PC-9 (cell line): Measurements from ENCODE around the gene ACTBL2. TPM values are rescaled to one million over a fixed set of nuclear protein-coding genes. Genes with fewer than 3 reads are reported as not detected.

Source experiments
- Bru-seq: library from RNA; stranded (reverse); fragments of 400-500 nt; gene quantifications from one replicate; lab custom pipeline; 2021; lab: Mats Ljungman, UMichigan
- BruChase-seq, 2 experiments: library from RNA; stranded (reverse); fragments of 400-500 nt; gene quantifications; one replicate each; lab custom pipeline; 2021; lab: Mats Ljungman, UMichigan
- BruUV-seq: library from RNA; stranded (reverse); fragments of 400-500 nt; replicated peaks from 2 replicates; lab custom pipeline; 2021; lab: Mats Ljungman, UMichigan
- CTCF ChIA-PET: fragments of 300-600 bp; sonication (Branson Sonifier 250); formaldehyde crosslinking; loops from one replicate; lab custom pipeline; 2022; ENCODE audit warnings: antibody characterized with exemption; lab: Charles Lee
- POLR2A ChIA-PET: fragments of 300-600 bp; sonication (Branson Sonifier 250); formaldehyde crosslinking; loops from one replicate; lab custom pipeline; 2022; ENCODE audit warnings: antibody characterized with exemption; ENCODE audit not compliant: unreplicated experiment; lab: Charles Lee
- DNase-seq, 2 experiments: peaks; one replicate each; pipeline versions ENCODE4 v3.0.0 to v3.0.0-alpha.2; 2015 to 2022; ENCODE audit warnings: mixed read lengths in 1 of 2
- H2AFZ ChIP-seq: fragments of 200-600 bp; sonication (generic); 2 replicates; pipeline ENCODE4 v1.8.1; 2017; ENCODE audit warnings: antibody characterized with exemption
- H3F3A ChIP-seq: fragments of 200-600 bp; sonication (generic); 2 replicates; pipeline ENCODE4 v1.8.1; 2017; ENCODE audit warnings: antibody characterized with exemption, mild to moderate bottlenecking, low read depth; ENCODE audit not compliant: insufficient read depth
- H3K27ac ChIP-seq: fragments of 200-600 bp; sonication (generic); 2 replicates; pipeline ENCODE4 v1.6.1; 2016; ENCODE audit warnings: mixed run types
- H3K27me3 ChIP-seq: fragments of 200-600 bp; sonication (generic); 2 replicates; pipeline ENCODE4 v1.6.1; 2016; ENCODE audit warnings: low read depth, mixed run types; ENCODE audit not compliant: insufficient read depth
- H3K36me3 ChIP-seq: fragments of 200-600 bp; sonication (generic); 2 replicates; pipeline ENCODE4 v1.6.1; 2016; ENCODE audit warnings: low read depth, mixed run types
- H3K4me1 ChIP-seq: fragments of 200-600 bp; sonication (generic); replicated peaks from 2 replicates; pipeline ENCODE4 v1.6.1; 2016; ENCODE audit warnings: mixed run types; ENCODE audit not compliant: insufficient read depth
- H3K4me2 ChIP-seq: fragments of 200-600 bp; sonication (generic); 2 replicates; pipeline ENCODE4 v1.6.1; 2017; ENCODE audit warnings: mixed run types
- H3K4me3 ChIP-seq: fragments of 200-600 bp; sonication (generic); 2 replicates; pipeline ENCODE4 v1.6.1; 2016; ENCODE audit warnings: mixed run types
- H3K79me2 ChIP-seq: fragments of 200-600 bp; sonication (generic); 2 replicates; pipeline ENCODE4 v1.6.1; 2017; ENCODE audit warnings: low read depth, mixed run types
- H3K9me2 ChIP-seq: fragments of 200-600 bp; sonication (generic); 2 replicates; pipeline ENCODE4 v1.8.1; 2017; ENCODE audit warnings: mild to moderate bottlenecking; ENCODE audit not compliant: insufficient read depth
- H3K9me3 ChIP-seq: fragments of 200-600 bp; sonication (generic); 2 replicates; pipeline ENCODE4 v1.8.1; 2016; ENCODE audit warnings: low read depth; ENCODE audit not compliant: insufficient read depth
- H4K20me1 ChIP-seq: fragments of 200-600 bp; sonication (generic); 2 replicates; pipeline ENCODE4 v1.8.1; 2017; ENCODE audit not compliant: insufficient read depth
- EZH2 ChIP-seq: fragments of 200-600 bp; sonication (generic); IDR thresholded peaks from 2 replicates; pipeline ENCODE4 v1.8.0; 2017; ENCODE audit warnings: antibody characterized with exemption, low read depth
- intact Hi-C: fragments of 100-400 bp; cut with micrococcal nuclease; formaldehyde crosslinking; loops from one replicate; pipeline ENCODE4 v1.10.0; 2022; ENCODE audit not compliant: unreplicated experiment
- long read RNA-seq: library from polyadenylated mRNA; stranded (forward); transcript quantifications from one replicate; pipeline ENCODE4 v2.0.0, GENCODE V29; 2022
- total RNA-seq: library from RNA; stranded (reverse); gene quantifications from 2 replicates; pipeline ENCODE4 v1.2.3, GENCODE V29; 2021
- TF ChIP-seq, protein P1 (sequence below): fragments of 200-600 bp; sonication (generic); conservative IDR thresholded peaks from 2 replicates; pipeline ENCODE4 v1.6.1; 2017; ENCODE audit warnings: mixed run types, antibody characterized with exemption, mild to moderate bottlenecking, moderate library complexity

ACTBL2 gene
- 0.98 and 1.5 TPM in 2 replicates for total RNA-seq
- percentile 31 among the genes with signal in this experiment for Bru-seq, nascent RNA
- BruChase-seq, experiment 1, labeled RNA remaining after a 2-hour chase = percentile 56 among the genes with signal in this experiment
- percentile 86 among the genes with signal in this experiment for BruChase-seq, experiment 2, labeled RNA remaining after a 6-hour chase
- long read RNA-seq, partial matches to known transcripts = 0 of 2 reads
- long read RNA-seq, other reads (novel, unspliced or antisense) = 0 of 2 reads

DNA sequence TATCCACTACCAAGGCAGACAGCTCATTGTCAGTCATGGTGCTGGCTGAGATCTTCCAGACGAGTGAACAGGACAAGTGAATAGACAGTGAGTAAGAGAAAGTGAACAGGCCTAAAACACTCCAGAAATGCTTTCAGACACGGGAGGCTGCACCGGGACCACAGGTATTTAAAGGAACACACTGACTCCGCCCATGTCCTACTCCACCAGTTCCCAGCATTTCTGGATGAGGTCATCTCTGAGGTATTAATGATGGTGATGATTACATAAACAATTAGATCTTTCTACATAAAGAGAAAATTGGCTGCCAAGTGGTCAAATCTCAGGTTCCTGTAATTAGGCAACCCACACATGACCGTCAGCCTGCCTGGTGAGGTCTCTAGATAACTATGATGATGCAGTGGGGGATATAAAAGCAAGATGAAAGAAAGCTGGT, at the start of gene ACTBL2:
Gene ACTBL2, minus strand, starts transcription at position 141 of the 436 bp plus-strand sequence. Its CDS starts 104 bp downstream, at position 37.
- peak; percentile 69 to 78 for DNase-seq
- no peak within 1 kb of the TSS for H2AFZ ChIP-seq
- CTCF ChIA-PET = interaction anchor here (0.5 kb wide), 1 partner anchor 57 kb away, joined by 3 read pairs; no protein-coding TSS in a partner anchor

DNA sequence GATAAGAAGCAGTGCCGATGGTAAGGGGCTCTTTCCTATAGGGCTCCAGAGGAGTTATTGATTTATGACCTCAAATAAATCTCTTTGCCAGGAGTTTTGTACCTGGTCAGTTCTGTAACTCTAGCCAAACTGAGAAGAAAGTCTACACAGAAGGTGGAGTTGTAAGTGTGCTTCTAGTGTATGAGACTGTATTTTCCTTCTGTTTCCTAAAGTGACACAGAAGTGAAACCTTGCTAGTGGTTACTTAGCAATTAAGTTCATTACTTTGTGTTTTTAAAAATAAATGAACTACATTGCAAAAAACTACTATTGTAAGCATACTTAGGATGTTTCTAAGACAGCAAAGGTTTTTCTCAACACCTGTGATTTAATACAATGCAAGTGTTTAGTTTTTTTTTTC, 48.7 kb upstream of the ACTBL2 start:
- H3K36me3 ChIP-seq = no peaks in the 10 kb centered on the region
- H3F3A ChIP-seq = no peaks in the 10 kb centered on the region
- no peak overlapping the region for H3K4me2 ChIP-seq
- no peak overlapping the region for H2AFZ ChIP-seq
- no peak overlapping the region for H3K4me3 ChIP-seq
- ChIA-PET POLR2A (no interaction called here), CTCF (no interaction called here)
- peaks cover 3% of the 10 kb centered on the region; the same call in 1 of the 2 replicates for H3K4me1 ChIP-seq
- H3K27ac ChIP-seq = no peak overlapping the region
- H3K27me3 ChIP-seq = no peaks in the 10 kb centered on the region
- no TSS peak for BruUV-seq
- TF ChIP-seq, protein P1, sequence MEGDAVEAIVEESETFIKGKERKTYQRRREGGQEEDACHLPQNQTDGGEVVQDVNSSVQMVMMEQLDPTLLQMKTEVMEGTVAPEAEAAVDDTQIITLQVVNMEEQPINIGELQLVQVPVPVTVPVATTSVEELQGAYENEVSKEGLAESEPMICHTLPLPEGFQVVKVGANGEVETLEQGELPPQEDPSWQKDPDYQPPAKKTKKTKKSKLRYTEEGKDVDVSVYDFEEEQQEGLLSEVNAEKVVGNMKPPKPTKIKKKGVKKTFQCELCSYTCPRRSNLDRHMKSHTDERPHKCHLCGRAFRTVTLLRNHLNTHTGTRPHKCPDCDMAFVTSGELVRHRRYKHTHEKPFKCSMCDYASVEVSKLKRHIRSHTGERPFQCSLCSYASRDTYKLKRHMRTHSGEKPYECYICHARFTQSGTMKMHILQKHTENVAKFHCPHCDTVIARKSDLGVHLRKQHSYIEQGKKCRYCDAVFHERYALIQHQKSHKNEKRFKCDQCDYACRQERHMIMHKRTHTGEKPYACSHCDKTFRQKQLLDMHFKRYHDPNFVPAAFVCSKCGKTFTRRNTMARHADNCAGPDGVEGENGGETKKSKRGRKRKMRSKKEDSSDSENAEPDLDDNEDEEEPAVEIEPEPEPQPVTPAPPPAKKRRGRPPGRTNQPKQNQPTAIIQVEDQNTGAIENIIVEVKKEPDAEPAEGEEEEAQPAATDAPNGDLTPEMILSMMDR = no peak
- TF ChIP-seq EZH2 = no peak
- no peak for DNase-seq
- peaks cover 4% of the 10 kb centered on the region; the same call in 1 of the 2 replicates for H3K9me3 ChIP-seq
- H3K79me2 ChIP-seq = no peaks in the 10 kb centered on the region
- intact Hi-C loops = no loop called here
- no peaks in the 10 kb centered on the region for H3K9me2 ChIP-seq
- no peaks in the 10 kb centered on the region for H4K20me1 ChIP-seq

More for the DNA sequence above, at the start of gene ACTBL2:
- H3K4me2 ChIP-seq = no peak within 1 kb of the TSS
- H3K27me3 ChIP-seq = no peaks in the 10 kb centered on the region
- no TSS peak for BruUV-seq
- no peaks in the 10 kb centered on the region for H3K79me2 ChIP-seq
- no peaks in the 10 kb centered on the region for H4K20me1 ChIP-seq
- H3K9me2 ChIP-seq = no peaks in the 10 kb centered on the region
- H3F3A ChIP-seq = no peaks in the 10 kb centered on the region
- intact Hi-C loops = no loop called here
- TF ChIP-seq, protein P1 = no peak
- TF ChIP-seq EZH2 = no peak
- H3K9me3 ChIP-seq = no peaks in the 10 kb centered on the region; the same call in 1 of the 2 replicates
- 0 out of 2 replicates have a peak within 1 kb of the TSS, but pooled peaks have one; percentile 20 for H3K27ac ChIP-seq
- POLR2A ChIA-PET = interaction anchor here (0.5 to 0.9 kb wide), 6 partner anchors 43 to 919 kb away, joined by 3 to 5 read pairs (median 4); no protein-coding TSS in a partner anchor
- no peak within 1 kb of the TSS for H3K4me3 ChIP-seq
- no peaks in the 10 kb centered on the region for H3K36me3 ChIP-seq
- H3K4me1 ChIP-seq = 0 out of 2 replicates have a peak, but pooled peaks cover 5% of the 10 kb centered on the region

GRCh38 chr5:57529864-57530263, 47.3 kb upstream of the ACTBL2 start:
- no peak for TF ChIP-seq EZH2
- TF ChIP-seq, protein P1 = no peak
- H3K79me2 ChIP-seq = no peaks in the 10 kb centered on the region
- no peaks in the 10 kb centered on the region for H3K27me3 ChIP-seq
- H3F3A ChIP-seq = no peaks in the 10 kb centered on the region
- H2AFZ ChIP-seq = 0 out of 2 replicates have a peak overlapping the region, but pooled peaks have one; percentile 52
- POLR2A ChIA-PET = no interaction called here
- CTCF ChIA-PET = no interaction called here
- no peaks in the 10 kb centered on the region for H3K36me3 ChIP-seq
- H3K9me2 ChIP-seq = no peaks in the 10 kb centered on the region
- intact Hi-C loops = no loop called here
- H3K4me1 ChIP-seq = peaks cover 3% of the 10 kb centered on the region; the same call in 1 of the 2 replicates
- H3K27ac ChIP-seq = no peak overlapping the region
- H3K4me3 ChIP-seq = no peak overlapping the region
- H3K9me3 ChIP-seq = peaks cover 4% of the 10 kb centered on the region; the same call in 1 of the 2 replicates
- no peak for DNase-seq
- H3K4me2 ChIP-seq = no peak overlapping the region
- BruUV-seq = no TSS peak
- H4K20me1 ChIP-seq = no peaks in the 10 kb centered on the region
